Mammary epithelial cell (primary cell): Measurements from ENCODE around the gene GRM8.

Source experiments
- CTCF ChIP-seq, 2 donors: IDR thresholded peaks in 1 of 2; conservative IDR thresholded peaks in 1 of 2; 2 replicates each; pipeline ENCODE4 v1.5.1; 2011 to 2012; ENCODE audit warnings: inconsistent platforms in 2 of 2, low read length in 2 of 2, mild to moderate bottlenecking in 2 of 2, control low read depth in 1 of 2, low read depth in 1 of 2; ENCODE audit not compliant: insufficient read depth in 1 of 2; ENCODE audit errors: extremely low read depth in 1 of 2
- EZH2 ChIP-seq: IDR thresholded peaks from 2 replicates; pipeline ENCODE4 v1.6.1; 2012; ENCODE audit warnings: low read length, inconsistent platforms, borderline replicate concordance

GRCh38 chr7:126957443-126957842, 295.3 kb downstream of the GRM8 start:
- TF ChIP-seq CTCF (conservative IDR thresholded peaks at IDR 0.05 in 1 of 2, IDR thresholded peaks at IDR 0.05 in 1 of 2; ENCODE audit: extremely low read depth in 1 of 2, insufficient read depth in 1 of 2, low read depth in 1 of 2, low read length in 2 of 2) (no peak), EZH2 (no peak)
